PFSK-1 (cell line): ENCODE measurements around the gene DNAJB4.

Source experiments
- FOXP2 ChIP-seq: optimal IDR thresholded peaks from 2 replicates; pipeline ENCODE3; 2011; ENCODE audit warnings: borderline replicate concordance, control low read depth, inconsistent platforms; ENCODE audit not compliant: insufficient read depth; ENCODE audit errors: extremely low read length, extremely low read depth
- POLR2AphosphoS5 ChIP-seq: IDR thresholded peaks from 2 replicates; pipeline ENCODE4 v1.6.1; 2012; ENCODE audit warnings: low read depth, mild to moderate bottlenecking, control low read depth, low read length, moderate library complexity
- SIN3A ChIP-seq: IDR thresholded peaks from 2 replicates; pipeline ENCODE4 v1.6.1; 2012; ENCODE audit warnings: mild to moderate bottlenecking, low read length, moderate library complexity, borderline replicate concordance; ENCODE audit not compliant: insufficient read depth
- TAF1 ChIP-seq: IDR thresholded peaks from 2 replicates; pipeline ENCODE4 v1.6.1; 2012; ENCODE audit warnings: low read length, control low read depth, borderline replicate concordance; ENCODE audit not compliant: insufficient read depth
- TF ChIP-seq, protein P1 (sequence below), 2 experiments: IDR thresholded peaks; 2 replicates each; pipeline versions ENCODE4 v1.6.1 to v1.8.0; 2011 to 2012; ENCODE audit warnings: low read depth in 2 of 2, low read length in 2 of 2, control low read depth in 1 of 2, inconsistent platforms in 1 of 2, mild to moderate bottlenecking in 1 of 2, moderate library complexity in 1 of 2; ENCODE audit not compliant: insufficient read depth in 1 of 2

Gene DNAJB4

DNA sequence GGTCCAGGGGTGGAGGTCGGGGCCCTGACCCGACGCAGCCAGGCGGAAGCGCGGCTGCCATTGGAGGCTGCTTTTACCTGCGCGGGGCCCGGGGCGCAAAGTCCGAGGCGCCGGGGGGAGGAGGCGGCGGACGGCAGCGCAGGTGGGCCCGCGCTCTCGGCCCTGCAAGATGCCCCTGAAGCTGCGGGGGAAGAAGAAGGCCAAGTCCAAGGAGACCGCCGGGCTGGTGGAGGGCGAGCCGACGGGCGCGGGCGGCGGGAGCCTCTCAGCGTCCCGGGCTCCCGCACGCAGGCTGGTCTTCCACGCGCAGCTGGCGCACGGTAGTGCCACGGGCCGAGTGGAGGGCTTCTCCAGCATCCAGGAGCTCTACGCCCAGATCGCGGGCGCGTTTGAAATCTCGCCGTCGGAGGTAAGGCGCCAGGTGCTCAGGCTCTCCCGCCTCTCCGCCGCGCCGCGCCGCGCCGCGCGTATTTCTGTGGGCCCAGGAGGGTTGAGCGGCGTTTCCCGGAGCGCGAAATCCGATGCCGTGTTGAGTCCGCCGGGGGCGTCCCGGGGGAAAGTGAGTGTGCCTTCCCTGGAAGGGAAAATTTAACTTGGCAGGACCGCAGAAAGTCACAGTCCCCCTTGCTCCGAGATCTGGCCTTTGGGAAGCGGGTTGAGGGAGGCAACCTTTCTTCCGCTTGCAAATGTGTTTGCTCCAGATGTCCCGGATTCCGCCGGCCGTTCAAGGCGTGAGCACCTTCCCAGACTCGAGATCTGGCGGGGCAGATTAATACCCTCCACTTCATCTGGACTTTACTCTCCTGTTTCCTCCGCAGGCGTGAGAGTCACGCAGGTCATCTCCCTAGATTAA lies 41.4 kb downstream of the DNAJB4 start, which contains the start of gene GIPC2:
Gene GIPC2 (plus strand): TSS at position 41 of the 853 bp plus-strand sequence. CDS start 129 bp downstream, at position 170.
- TF ChIP-seq POLR2AphosphoS5 (no peak), FOXP2 (no peak), TAF1 (no peak), SIN3A (no peak)
- TF ChIP-seq, protein P1, sequence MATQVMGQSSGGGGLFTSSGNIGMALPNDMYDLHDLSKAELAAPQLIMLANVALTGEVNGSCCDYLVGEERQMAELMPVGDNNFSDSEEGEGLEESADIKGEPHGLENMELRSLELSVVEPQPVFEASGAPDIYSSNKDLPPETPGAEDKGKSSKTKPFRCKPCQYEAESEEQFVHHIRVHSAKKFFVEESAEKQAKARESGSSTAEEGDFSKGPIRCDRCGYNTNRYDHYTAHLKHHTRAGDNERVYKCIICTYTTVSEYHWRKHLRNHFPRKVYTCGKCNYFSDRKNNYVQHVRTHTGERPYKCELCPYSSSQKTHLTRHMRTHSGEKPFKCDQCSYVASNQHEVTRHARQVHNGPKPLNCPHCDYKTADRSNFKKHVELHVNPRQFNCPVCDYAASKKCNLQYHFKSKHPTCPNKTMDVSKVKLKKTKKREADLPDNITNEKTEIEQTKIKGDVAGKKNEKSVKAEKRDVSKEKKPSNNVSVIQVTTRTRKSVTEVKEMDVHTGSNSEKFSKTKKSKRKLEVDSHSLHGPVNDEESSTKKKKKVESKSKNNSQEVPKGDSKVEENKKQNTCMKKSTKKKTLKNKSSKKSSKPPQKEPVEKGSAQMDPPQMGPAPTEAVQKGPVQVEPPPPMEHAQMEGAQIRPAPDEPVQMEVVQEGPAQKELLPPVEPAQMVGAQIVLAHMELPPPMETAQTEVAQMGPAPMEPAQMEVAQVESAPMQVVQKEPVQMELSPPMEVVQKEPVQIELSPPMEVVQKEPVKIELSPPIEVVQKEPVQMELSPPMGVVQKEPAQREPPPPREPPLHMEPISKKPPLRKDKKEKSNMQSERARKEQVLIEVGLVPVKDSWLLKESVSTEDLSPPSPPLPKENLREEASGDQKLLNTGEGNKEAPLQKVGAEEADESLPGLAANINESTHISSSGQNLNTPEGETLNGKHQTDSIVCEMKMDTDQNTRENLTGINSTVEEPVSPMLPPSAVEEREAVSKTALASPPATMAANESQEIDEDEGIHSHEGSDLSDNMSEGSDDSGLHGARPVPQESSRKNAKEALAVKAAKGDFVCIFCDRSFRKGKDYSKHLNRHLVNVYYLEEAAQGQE (IDR thresholded peaks at IDR 0.05; ENCODE audit: insufficient read depth in 1 of 2, low read depth in 2 of 2, low read length in 2 of 2): no peak

DNA sequence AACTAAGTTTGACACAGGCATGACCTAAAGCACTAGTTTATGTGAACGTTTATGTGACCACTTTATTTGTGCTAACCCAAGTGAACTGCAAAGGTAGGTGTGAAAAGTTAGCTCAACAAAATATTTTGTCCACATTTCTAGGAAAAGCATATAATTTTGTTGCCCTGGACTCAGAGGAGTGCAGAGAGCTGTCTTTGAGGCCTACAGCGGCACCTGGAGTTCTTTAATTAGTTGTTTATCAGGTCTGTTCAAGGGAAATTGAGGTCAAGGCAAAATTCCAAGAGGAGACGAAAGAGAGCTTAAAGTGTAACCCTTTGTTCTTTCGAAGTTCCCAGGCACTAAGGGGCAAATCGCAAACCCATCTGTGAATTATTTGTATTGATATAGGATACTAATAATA lies 42.4 kb downstream of the DNAJB4 start:
- TF ChIP-seq, protein P1 (IDR thresholded peaks at IDR 0.05; ENCODE audit: insufficient read depth in 1 of 2, low read depth in 2 of 2, low read length in 2 of 2): no peak
- TF ChIP-seq POLR2AphosphoS5 (no peak), SIN3A (no peak), TAF1 (no peak), FOXP2 (no peak)

DNA sequence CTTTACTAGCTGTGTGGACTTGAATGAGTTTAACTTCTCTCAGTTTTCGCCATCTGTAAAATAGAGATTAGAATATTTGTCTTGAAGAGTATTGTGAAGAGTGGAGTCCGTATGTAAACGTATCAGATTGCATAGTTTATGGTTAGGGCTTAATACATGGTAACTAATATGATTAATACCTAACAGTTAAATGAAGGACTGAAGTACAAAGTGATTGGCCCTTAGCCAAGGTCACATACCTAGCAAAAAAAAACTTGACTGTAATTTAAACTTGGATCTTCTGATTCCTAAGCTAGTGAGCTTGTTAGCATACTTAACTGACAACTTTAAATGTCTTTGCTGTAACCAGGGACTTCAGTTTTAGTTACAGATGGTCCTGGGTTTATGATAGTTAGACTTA lies 42.9 kb downstream of the DNAJB4 start:
- TF ChIP-seq TAF1: no peak

DNA sequence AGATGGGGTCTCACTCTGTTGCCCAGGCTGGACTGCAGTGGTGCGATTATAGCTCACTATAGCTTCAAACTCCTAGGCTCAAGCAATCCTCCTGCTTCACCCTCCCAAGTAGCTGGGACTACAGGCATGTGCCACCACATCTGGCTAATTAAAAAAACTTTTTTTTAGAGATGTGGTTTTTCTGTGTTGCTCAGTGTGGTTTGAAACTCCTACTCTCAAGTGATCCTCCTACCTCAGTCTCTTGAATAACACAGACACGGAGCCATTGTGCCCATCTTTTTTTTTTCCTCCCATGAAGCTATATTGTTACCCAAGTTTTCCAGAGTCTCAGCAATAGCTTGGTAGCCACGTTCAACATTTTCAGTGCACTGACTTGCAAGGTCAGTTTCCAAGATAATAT lies 43.7 kb downstream of the DNAJB4 start:
- TF ChIP-seq FOXP2 (no peak), POLR2AphosphoS5 (no peak), TAF1 (no peak), SIN3A (no peak)
- TF ChIP-seq, protein P1 (IDR thresholded peaks at IDR 0.05; ENCODE audit: insufficient read depth in 1 of 2, low read depth in 2 of 2, low read length in 2 of 2): no peak

DNA sequence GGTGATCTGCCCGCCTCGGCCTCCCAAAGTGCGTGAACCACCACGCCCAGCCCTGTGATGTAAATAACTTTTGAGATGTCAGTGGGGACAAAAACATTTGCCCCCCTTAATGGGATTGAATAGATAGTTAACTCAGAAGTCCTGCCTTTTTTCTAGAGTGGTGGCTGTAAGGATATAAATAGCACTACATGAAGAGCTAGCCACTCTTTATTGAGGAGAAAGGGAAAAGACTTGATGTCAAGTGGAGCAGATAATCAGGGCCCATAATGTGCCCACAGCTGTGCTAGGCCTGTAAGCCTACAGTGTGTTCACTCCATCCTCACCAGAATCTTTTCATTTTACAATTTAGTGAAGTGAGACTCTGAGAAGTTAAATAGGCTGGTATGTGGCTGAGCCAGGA lies 44.7 kb downstream of the DNAJB4 start:
- TF ChIP-seq TAF1 (no peak), FOXP2 (no peak), SIN3A (no peak)
- TF ChIP-seq, protein P1 (IDR thresholded peaks at IDR 0.05; ENCODE audit: insufficient read depth in 1 of 2, low read depth in 2 of 2, low read length in 2 of 2): no peak
